ENCODE data around the gene ZDHHC17. TPM values are rescaled to one million over a fixed set of nuclear protein-coding genes. Genes with fewer than 3 reads are reported as not detected.

Gene ZDHHC17
- total RNA-seq, 1 experiment from 2014 or later: 35.3 TPM

DNA sequence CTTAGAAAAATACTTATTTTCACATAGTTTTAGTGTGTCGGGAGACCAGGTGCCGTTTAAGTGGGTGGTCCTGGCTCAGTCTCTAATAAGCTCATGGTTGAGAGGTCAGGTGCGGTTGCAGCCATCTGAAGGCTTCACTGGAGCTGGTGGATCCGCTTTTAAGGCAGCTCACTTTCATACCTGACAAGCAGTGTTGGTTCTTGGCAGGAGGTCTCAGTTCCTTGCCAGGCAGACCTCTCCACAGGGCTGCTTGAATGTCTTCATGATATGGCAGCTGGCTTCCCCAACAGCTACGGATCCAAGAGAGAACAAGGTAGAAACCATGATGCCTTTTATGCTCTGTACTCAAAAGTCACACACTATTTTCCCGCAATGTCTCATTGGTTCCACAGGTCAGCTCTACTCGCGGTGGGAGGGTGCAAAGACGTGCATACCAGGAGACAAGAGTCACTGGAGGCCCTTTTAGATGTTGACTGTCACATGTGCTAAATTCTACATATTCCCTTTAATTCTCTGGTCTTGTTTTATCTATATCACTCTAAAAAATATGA is 8.0 kb upstream of the ZDHHC17 start:
- no peak for ATAC-seq

GRCh38 chr12:76757694-76758093 is 6.2 kb upstream of the ZDHHC17 start:
- Histone ChIP-seq H4K20me1 (ENCODE audit: low read length) (no peaks in the 10 kb centered on the region), H3K4me3 (ENCODE audit: low read length) (no peak overlapping the region), H3K4me2 (ENCODE audit: low read length) (no peak overlapping the region), H3K4me1 (ENCODE audit: insufficient read depth, low read length) (no peaks in the 10 kb centered on the region), H2AFZ (ENCODE audit: low read length) (no peak overlapping the region), H3F3A (ENCODE audit: low read length, unreplicated experiment) (no peaks in the 10 kb centered on the region), H3K9me2 (replicated peaks; ENCODE audit: low read length) (no peaks in the 10 kb centered on the region), H3K27ac (ENCODE audit: low read length) (no peak overlapping the region), H3K36me3 (ENCODE audit: low read depth, low read length) (no peaks in the 10 kb centered on the region), H3K9me3 (ENCODE audit: low read length) (no peaks in the 10 kb centered on the region), H3K9ac (ENCODE audit: low read length) (no peak overlapping the region), H3K27me3 (ENCODE audit: low read length) (no peaks in the 10 kb centered on the region), H3K79me2 (ENCODE audit: low read length) (peaks cover under 1% of the 10 kb centered on the region; the same call in 1 of the 2 replicates)
- no peak for TF ChIP-seq EZH2 (IDR thresholded peaks at IDR 0.05; ENCODE audit: low read length, unreplicated experiment)
- TF ChIP-seq CTCF (conservative IDR thresholded peaks at IDR 0.05; ENCODE audit: low read depth, low read length): no peak
- no peak for TF ChIP-seq EZH2phosphoT487 (IDR thresholded peaks at IDR 0.05; ENCODE audit: borderline replicate concordance, low read length)
- ChIA-PET POLR2A (ENCODE audit: unreplicated experiment) (no interaction called here), CTCF (no interaction called here)
- ATAC-seq (no peak), DNase-seq (no peak)
- no TSS peak for BruUV-seq (replicated peaks)
- intact Hi-C loops (cut with micrococcal nuclease): no loop called here

More for the DNA sequence above, 8.0 kb upstream of the ZDHHC17 start:
- H2AFZ ChIP-seq (ENCODE audit: low read length): no peak overlapping the region
- no peak overlapping the region for H3K4me2 ChIP-seq (ENCODE audit: low read length)
- no peaks in the 10 kb centered on the region for H3K9me3 ChIP-seq (ENCODE audit: low read length)
- TF ChIP-seq EZH2 (IDR thresholded peaks at IDR 0.05; ENCODE audit: low read length, unreplicated experiment): no peak
- no peak for TF ChIP-seq EZH2phosphoT487 (IDR thresholded peaks at IDR 0.05; ENCODE audit: borderline replicate concordance, low read length)
- TF ChIP-seq CTCF (conservative IDR thresholded peaks at IDR 0.05; ENCODE audit: low read depth, low read length): no peak
- no peak overlapping the region for H3K27ac ChIP-seq (ENCODE audit: low read length)
- ChIA-PET CTCF (no interaction called here), POLR2A (ENCODE audit: unreplicated experiment) (interaction anchor here (0.6 kb wide), 1 partner anchor 127 kb away, joined by 4 read pairs; no protein-coding TSS in a partner anchor)
- no peak overlapping the region for H3K4me3 ChIP-seq (ENCODE audit: low read length)
- H3K36me3 ChIP-seq (ENCODE audit: low read depth, low read length): no peaks in the 10 kb centered on the region
- intact Hi-C loops (cut with micrococcal nuclease): no loop called here
- BruUV-seq (replicated peaks): no TSS peak
- H3K9ac ChIP-seq (ENCODE audit: low read length): no peak overlapping the region
- no peaks in the 10 kb centered on the region for H3K27me3 ChIP-seq (ENCODE audit: low read length)
- no peaks in the 10 kb centered on the region for H3K4me1 ChIP-seq (ENCODE audit: insufficient read depth, low read length)
- H4K20me1 ChIP-seq (ENCODE audit: low read length): no peaks in the 10 kb centered on the region
- no peak for DNase-seq
- H3K9me2 ChIP-seq (replicated peaks; ENCODE audit: low read length): no peaks in the 10 kb centered on the region
- no peaks in the 10 kb centered on the region for H3F3A ChIP-seq (ENCODE audit: low read length, unreplicated experiment)
- H3K79me2 ChIP-seq (ENCODE audit: low read length): no peaks in the 10 kb centered on the region

DNA sequence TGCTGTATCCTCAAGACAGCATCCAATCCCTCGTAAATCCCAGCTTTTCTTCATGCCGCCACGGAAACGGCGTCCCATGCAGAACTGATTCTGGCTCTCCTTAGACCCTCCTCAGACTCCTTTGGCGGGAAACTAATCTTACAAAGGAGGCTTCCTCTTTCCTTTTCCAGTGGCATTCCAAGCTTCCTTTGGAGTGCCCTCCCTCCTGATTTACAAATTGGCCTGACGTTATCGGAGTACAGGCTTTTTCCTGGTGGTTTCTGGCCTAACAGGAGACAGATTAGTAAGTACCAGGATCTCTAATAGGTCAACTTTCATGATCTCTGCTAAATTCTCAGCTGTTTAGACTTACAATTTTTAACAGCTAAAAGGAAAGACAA is 1.3 kb upstream of the ZDHHC17 start:
- Histone ChIP-seq H3K27me3 (ENCODE audit: low read length) (no peaks in the 10 kb centered on the region), H3K4me2 (ENCODE audit: low read length) (peak overlapping the region; percentile 92; the same call in 1 of the 2 replicates), H2AFZ (ENCODE audit: low read length) (no peak overlapping the region), H3K27ac (ENCODE audit: low read length) (no peak overlapping the region), H3K9me2 (replicated peaks; ENCODE audit: low read length) (no peaks in the 10 kb centered on the region), H3K4me1 (ENCODE audit: insufficient read depth, low read length) (peaks cover 15% of the 10 kb centered on the region; the same call in 1 of the 2 replicates), H3K9ac (ENCODE audit: low read length) (no peak overlapping the region), H3K79me2 (ENCODE audit: low read length) (peaks cover 40% of the 10 kb centered on the region), H4K20me1 (ENCODE audit: low read length) (no peaks in the 10 kb centered on the region), H3K4me3 (ENCODE audit: low read length) (peak overlapping the region; percentile 100; the same call in 1 of the 2 replicates), H3F3A (ENCODE audit: low read length, unreplicated experiment) (no peaks in the 10 kb centered on the region), H3K9me3 (ENCODE audit: low read length) (no peaks in the 10 kb centered on the region), H3K36me3 (ENCODE audit: low read depth, low read length) (no peaks in the 10 kb centered on the region)
- TF ChIP-seq EZH2phosphoT487 (IDR thresholded peaks at IDR 0.05; ENCODE audit: borderline replicate concordance, low read length) (no peak), EZH2 (IDR thresholded peaks at IDR 0.05; ENCODE audit: low read length, unreplicated experiment) (no peak), CTCF (conservative IDR thresholded peaks at IDR 0.05; ENCODE audit: low read depth, low read length) (no peak)
- intact Hi-C loops (cut with micrococcal nuclease): no loop called here
- CTCF ChIA-PET: no interaction called here
- no TSS peak for BruUV-seq (replicated peaks)
- POLR2A ChIA-PET (ENCODE audit: unreplicated experiment): no interaction called here
- no peak for ATAC-seq
- no peak for DNase-seq

Measured in PC-3 (cell line).